Mesothelial cell of epicardium (in vitro differentiated cells): ENCODE measurements around the gene ULK2. TPM values are rescaled to one million over a fixed set of nuclear protein-coding genes. Genes with fewer than 3 reads are reported as not detected.
"Not testable (repeated sequence)": the region's sequence is repeated elsewhere in the genome, so short reads cannot be mapped to it uniquely, and the experiment has no call there.

Source experiments
- DNase-seq, 2 experiments: peaks; one replicate each; pipeline ENCODE4 v3.0.0; 2021; ENCODE audit warnings: low spot score in 2 of 2; ENCODE audit not compliant: unreplicated experiment in 2 of 2
- H3K27ac Mint-ChIP-seq: 2 replicates; pipeline ENCODE4 v1.8.0; 2021; ENCODE audit warnings: mixed read lengths
- H3K27me3 Mint-ChIP-seq: 2 replicates; pipeline ENCODE4 v1.8.0; 2021; ENCODE audit warnings: low read depth, mixed read lengths
- H3K36me3 Mint-ChIP-seq: 2 replicates; pipeline ENCODE4 v1.8.0; 2021; ENCODE audit warnings: mixed read lengths
- H3K4me1 Mint-ChIP-seq: 2 replicates; pipeline ENCODE4 v1.8.0; 2021; ENCODE audit warnings: mixed read lengths
- H3K4me3 Mint-ChIP-seq: 2 replicates; pipeline ENCODE4 v1.8.0; 2021; ENCODE audit warnings: mild to moderate bottlenecking, moderate library complexity, mixed read lengths
- H3K9me3 Mint-ChIP-seq: 2 replicates; pipeline ENCODE4 v1.8.0; 2021; ENCODE audit warnings: mixed read lengths
- CTCF ChIP-seq: fragments of 200-600 bp; sonication (generic); IDR thresholded peaks from one replicate; pipeline ENCODE4 v1.5.0; 2021; ENCODE audit warnings: antibody characterized with exemption; ENCODE audit not compliant: unreplicated experiment
- total RNA-seq: library from RNA; stranded (reverse); gene quantifications from 3 replicates; pipeline ENCODE4 v1.2.1, GENCODE V29; 2021

The ULK2 gene
- total RNA-seq, 1 donor from 2014 or later, result 38.7 TPM

- no peaks in the 10 kb centered on the region for H3K9me3 Mint-ChIP-seq
- TF ChIP-seq CTCF, result no peak
- DNase-seq, result no peak
- no peaks in the 10 kb centered on the region for H3K27me3 Mint-ChIP-seq
- H3K36me3 Mint-ChIP-seq, result peaks cover 8% of the 10 kb centered on the region
- H3K4me3 Mint-ChIP-seq, result no peak overlapping the region
- H3K27ac Mint-ChIP-seq, result no peak overlapping the region
- peaks cover 13% of the 10 kb centered on the region for H3K4me1 Mint-ChIP-seq
Observed at GRCh38 chr17:19896679-19897078, 28.9 kb upstream of the ULK2 start.

- not testable (repeated sequence) for DNase-seq, H3K4me3 Mint-ChIP-seq, H3K27me3 Mint-ChIP-seq, H3K4me1 Mint-ChIP-seq, H3K27ac Mint-ChIP-seq, H3K36me3 Mint-ChIP-seq, H3K9me3 Mint-ChIP-seq
Observed at GRCh38 chr17:19890554-19890953, 22.8 kb upstream of the ULK2 start.

- not testable (repeated sequence) for H3K9me3 Mint-ChIP-seq, H3K4me3 Mint-ChIP-seq, H3K4me1 Mint-ChIP-seq, H3K27ac Mint-ChIP-seq, H3K36me3 Mint-ChIP-seq, H3K27me3 Mint-ChIP-seq, DNase-seq
Observed at GRCh38 chr17:19890001-19890400, 22.3 kb upstream of the ULK2 start.

GRCh38 chr17:19886116-19886515 lies 18.4 kb upstream of the ULK2 start:
- Mint-ChIP-seq H3K36me3 (no peaks in the 10 kb centered on the region), H3K4me3 (no peak overlapping the region), H3K4me1 (no peaks in the 10 kb centered on the region), H3K27ac (no peak overlapping the region), H3K9me3 (no peaks in the 10 kb centered on the region), H3K27me3 (no peaks in the 10 kb centered on the region)
- no peak for DNase-seq
- TF ChIP-seq CTCF, result no peak

- Mint-ChIP-seq H3K36me3 (no peaks in the 10 kb centered on the region), H3K4me3 (no peak overlapping the region), H3K9me3 (no peaks in the 10 kb centered on the region), H3K4me1 (no peaks in the 10 kb centered on the region), H3K27ac (no peak overlapping the region), H3K27me3 (no peaks in the 10 kb centered on the region)
- no peak for DNase-seq
- TF ChIP-seq CTCF, result no peak
Observed at GRCh38 chr17:19883537-19884215, 15.9 kb upstream of the ULK2 start.

GRCh38 chr17:19880393-19880792 lies 12.7 kb upstream of the ULK2 start:
- no peaks in the 10 kb centered on the region for H3K9me3 Mint-ChIP-seq
- TF ChIP-seq CTCF, result no peak
- no peak for DNase-seq
- no peak overlapping the region for H3K4me3 Mint-ChIP-seq
- no peak overlapping the region for H3K27ac Mint-ChIP-seq
- H3K27me3 Mint-ChIP-seq, result no peaks in the 10 kb centered on the region
- no peaks in the 10 kb centered on the region for H3K4me1 Mint-ChIP-seq
- no peaks in the 10 kb centered on the region for H3K36me3 Mint-ChIP-seq
